ENCODE results near the gene TSHZ2.

The TSHZ2 gene

GRCh38 chr20:53146201-53146891 is 174.2 kb downstream of the TSHZ2 start:
- POLR2A ChIA-PET: no interaction called here
- CTCF ChIA-PET: no interaction called here
- TF ChIP-seq BHLHE40 (IDR thresholded peaks at IDR 0.05; ENCODE audit: borderline replicate concordance) (no peak), FOXM1 (IDR thresholded peaks at IDR 0.05; ENCODE audit: borderline replicate concordance) (no peak), ELF4 (IDR thresholded peaks at IDR 0.05) (no peak), LEF1 (IDR thresholded peaks at IDR 0.05; ENCODE audit: borderline replicate concordance) (no peak), L3MBTL2 (conservative IDR thresholded peaks at IDR 0.05) (no peak), PKNOX1 (IDR thresholded peaks at IDR 0.05) (no peak), CTBP1 (IDR thresholded peaks at IDR 0.05; ENCODE audit: borderline replicate concordance) (no peak), SUZ12 (IDR thresholded peaks at IDR 0.05) (no peak), ZNF384 (IDR thresholded peaks at IDR 0.05) (no peak), FOXK2 (IDR thresholded peaks at IDR 0.05) (no peak), SP1 (IDR thresholded peaks at IDR 0.05) (no peak), FOXA1 (IDR thresholded peaks at IDR 0.05) (no peak), HDGF (IDR thresholded peaks at IDR 0.05; ENCODE audit: borderline replicate concordance) (no peak), ARNT (IDR thresholded peaks at IDR 0.05) (no peak), TARDBP (IDR thresholded peaks at IDR 0.05) (no peak), NFRKB (IDR thresholded peaks at IDR 0.05) (no peak)
- no peak for DNase-seq (ENCODE audit: extremely low spot score)

- POLR2A ChIA-PET: no interaction called here
- CTCF ChIA-PET: no interaction called here
- DNase-seq (ENCODE audit: extremely low spot score): no peak
- TF ChIP-seq ZNF384 (IDR thresholded peaks at IDR 0.05) (no peak), ELF4 (IDR thresholded peaks at IDR 0.05) (no peak), FOXM1 (IDR thresholded peaks at IDR 0.05; ENCODE audit: borderline replicate concordance) (no peak), ARNT (IDR thresholded peaks at IDR 0.05) (no peak), SP1 (IDR thresholded peaks at IDR 0.05) (no peak), FOXK2 (IDR thresholded peaks at IDR 0.05) (no peak), PKNOX1 (IDR thresholded peaks at IDR 0.05) (no peak), NFRKB (IDR thresholded peaks at IDR 0.05) (no peak), BHLHE40 (IDR thresholded peaks at IDR 0.05; ENCODE audit: borderline replicate concordance) (no peak), HDGF (IDR thresholded peaks at IDR 0.05; ENCODE audit: borderline replicate concordance) (no peak), SUZ12 (IDR thresholded peaks at IDR 0.05) (no peak), TARDBP (IDR thresholded peaks at IDR 0.05) (no peak), FOXA1 (IDR thresholded peaks at IDR 0.05) (no peak)
These were observed 176.6 kb downstream of the TSHZ2 start for GRCh38 chr20:53148771-53149147.

GRCh38 chr20:53149148-53149889 is 177.2 kb downstream of the TSHZ2 start:
- ChIA-PET CTCF (no interaction called here), POLR2A (interaction anchor here (0.7 kb wide), 1 partner anchor 12 kb away, joined by 3 read pairs; no protein-coding TSS in a partner anchor)
- no peak for DNase-seq (ENCODE audit: extremely low spot score)
- TF ChIP-seq L3MBTL2 (conservative IDR thresholded peaks at IDR 0.05) (no peak), PKNOX1 (IDR thresholded peaks at IDR 0.05) (peak; percentile 13; the same call in 1 of the 2 replicates)

GRCh38 chr20:53149890-53150205 is 177.7 kb downstream of the TSHZ2 start:
- TF ChIP-seq HDGF (IDR thresholded peaks at IDR 0.05; ENCODE audit: borderline replicate concordance) (no peak), PKNOX1 (IDR thresholded peaks at IDR 0.05) (no peak), ZNF384 (IDR thresholded peaks at IDR 0.05) (no peak), CTBP1 (IDR thresholded peaks at IDR 0.05; ENCODE audit: borderline replicate concordance) (no peak), FOXA1 (IDR thresholded peaks at IDR 0.05) (no peak), BHLHE40 (IDR thresholded peaks at IDR 0.05; ENCODE audit: borderline replicate concordance) (no peak), SUZ12 (IDR thresholded peaks at IDR 0.05) (no peak), ARNT (IDR thresholded peaks at IDR 0.05) (no peak), LEF1 (IDR thresholded peaks at IDR 0.05; ENCODE audit: borderline replicate concordance) (no peak)
- POLR2A ChIA-PET: interaction anchor here (0.7 kb wide), 1 partner anchor 12 kb away, joined by 3 read pairs; no protein-coding TSS in a partner anchor
- no peak for DNase-seq (ENCODE audit: extremely low spot score)
- CTCF ChIA-PET: no interaction called here

- ChIA-PET POLR2A (no interaction called here), CTCF (no interaction called here)
- TF ChIP-seq ELF4 (IDR thresholded peaks at IDR 0.05): no peak
- no peak for TF ChIP-seq BHLHE40 (IDR thresholded peaks at IDR 0.05; ENCODE audit: borderline replicate concordance)
- no peak for TF ChIP-seq ARNT (IDR thresholded peaks at IDR 0.05)
- TF ChIP-seq L3MBTL2 (conservative IDR thresholded peaks at IDR 0.05): no peak
- no peak for TF ChIP-seq FOXA1 (IDR thresholded peaks at IDR 0.05)
- TF ChIP-seq CTBP1 (IDR thresholded peaks at IDR 0.05; ENCODE audit: borderline replicate concordance): no peak
- TF ChIP-seq HDGF (IDR thresholded peaks at IDR 0.05; ENCODE audit: borderline replicate concordance): no peak
- TF ChIP-seq TARDBP (IDR thresholded peaks at IDR 0.05): no peak
- TF ChIP-seq ZNF384 (IDR thresholded peaks at IDR 0.05): no peak
- no peak for TF ChIP-seq SP1 (IDR thresholded peaks at IDR 0.05)
- TF ChIP-seq NFRKB (IDR thresholded peaks at IDR 0.05): no peak
- no peak for TF ChIP-seq FOXK2 (IDR thresholded peaks at IDR 0.05)
- TF ChIP-seq PKNOX1 (IDR thresholded peaks at IDR 0.05): no peak
- TF ChIP-seq SUZ12 (IDR thresholded peaks at IDR 0.05): no peak
- TF ChIP-seq LEF1 (IDR thresholded peaks at IDR 0.05; ENCODE audit: borderline replicate concordance): no peak
- TF ChIP-seq FOXM1 (IDR thresholded peaks at IDR 0.05; ENCODE audit: borderline replicate concordance): no peak
- no peak for DNase-seq (ENCODE audit: extremely low spot score)
These were observed 178.4 kb downstream of the TSHZ2 start for GRCh38 chr20:53150532-53150931.

Measured in HEK293T (cell line).